HepG2 (cell line): Measurements from ENCODE around the gene COL27A1. TPM values are rescaled to one million over a fixed set of nuclear protein-coding genes. Genes with fewer than 3 reads are reported as not detected.

ENCODE experiments used
- AGO2 ChIP-seq: fragments of 200-400 bp; formaldehyde crosslinking; optimal IDR thresholded peaks from 2 replicates; pipeline ENCODE3; 2017; ENCODE audit warnings: mild to moderate bottlenecking, low read depth, low read length, moderate library complexity
- ARNT2 ChIP-seq: sonication (generic); formaldehyde crosslinking; IDR thresholded peaks from 2 replicates; pipeline ENCODE4 v1.8.0; 2022; ENCODE audit warnings: mild to moderate bottlenecking, low read depth, missing genetic modification reagents, moderate library complexity
- BRCA1 ChIP-seq: sonication (generic); formaldehyde crosslinking; IDR thresholded peaks from 2 replicates; pipeline ENCODE4 v1.4.0; 2020; ENCODE audit warnings: missing genetic modification reagents
- EED ChIP-seq: sonication (generic); formaldehyde crosslinking; IDR thresholded peaks from 2 replicates; pipeline ENCODE4 v1.5.0; 2020; ENCODE audit warnings: mild to moderate bottlenecking, missing genetic modification reagents
- EHMT2 ChIP-seq: fragments of 200-600 bp; sonication (generic); IDR thresholded peaks from 2 replicates; pipeline ENCODE4 v1.7.0; 2017; ENCODE audit warnings: antibody characterized with exemption, low read depth, low read length, borderline replicate concordance
- JARID2 ChIP-seq: sonication (generic); formaldehyde crosslinking; IDR thresholded peaks from 2 replicates; pipeline ENCODE4 v1.8.1; 2023; ENCODE audit warnings: missing genetic modification reagents, inconsistent platforms; ENCODE audit not compliant: insufficient replicate concordance
- NR2F6 ChIP-seq, 2 experiments: IDR thresholded peaks; 2 replicates each; pipeline ENCODE4 v1.6.1; 2016; ENCODE audit warnings: antibody characterized with exemption in 1 of 2, mild to moderate bottlenecking in 1 of 2
- ONECUT2 ChIP-seq: sonication (generic); formaldehyde crosslinking; IDR thresholded peaks from 2 replicates; pipeline ENCODE4 v1.4.0; 2020; ENCODE audit warnings: missing genetic modification reagents
- TEAD2 ChIP-seq: sonication (generic); formaldehyde crosslinking; IDR thresholded peaks from 2 replicates; pipeline ENCODE4 v1.9.0; 2021; ENCODE audit warnings: missing genetic modification reagents
- ZBED4 ChIP-seq: sonication (generic); formaldehyde crosslinking; IDR thresholded peaks from 2 replicates; pipeline ENCODE4 v1.4.0; 2020; ENCODE audit warnings: missing genetic modification reagents, borderline replicate concordance
- ZNF451 ChIP-seq: sonication (generic); formaldehyde crosslinking; IDR thresholded peaks from 2 replicates; pipeline ENCODE4 v1.5.0; 2020; ENCODE audit warnings: mild to moderate bottlenecking, missing genetic modification reagents
- ZNF546 ChIP-seq: sonication (generic); formaldehyde crosslinking; conservative IDR thresholded peaks from 2 replicates; pipeline ENCODE4 v1.8.1; 2023; ENCODE audit warnings: mild to moderate bottlenecking, missing genetic modification reagents
- ZNF550 ChIP-seq: sonication (generic); formaldehyde crosslinking; IDR thresholded peaks from 2 replicates; pipeline ENCODE4 v1.4.0; 2020; ENCODE audit warnings: mild to moderate bottlenecking, missing genetic modification reagents, borderline replicate concordance
- ZNF577 ChIP-seq: sonication (generic); formaldehyde crosslinking; IDR thresholded peaks from 2 replicates; pipeline ENCODE4 v1.4.0; 2020; ENCODE audit warnings: mild to moderate bottlenecking, low read depth, missing genetic modification reagents, borderline replicate concordance
- ZNF713 ChIP-seq: sonication (generic); formaldehyde crosslinking; IDR thresholded peaks from 2 replicates; pipeline ENCODE4 v1.4.0; 2020; ENCODE audit warnings: mild to moderate bottlenecking, missing genetic modification reagents
- ZNF720 ChIP-seq: sonication (generic); formaldehyde crosslinking; IDR thresholded peaks from 2 replicates; pipeline ENCODE4 v1.4.0; 2020; ENCODE audit warnings: missing genetic modification reagents
- ZSCAN9 ChIP-seq: IDR thresholded peaks from 2 replicates; pipeline ENCODE4 v1.6.1; 2016; ENCODE audit warnings: borderline replicate concordance
- polyA plus RNA-seq, 8 experiments: library from polyadenylated mRNA; depleted of rRNA in 3 of 8; stranded (reverse) in 7 of 8; unstranded in 1 of 8; fragments of >200 nt; fragmentation: Illumina TruSeq in 4 of 8; extraction: Trizol in 4 of 8; gene quantifications; 2 replicates each; pipeline versions ENCODE4 v1.2.1 to v1.2.3, GENCODE V29; 2011 to 2016; ENCODE audit warnings: low read depth in 4 of 8, missing spikeins in 1 of 8, mixed read lengths in 1 of 8; ENCODE audit not compliant: insufficient read depth in 1 of 8
- total RNA-seq, 5 experiments: library from RNA; depleted of rRNA; stranded (reverse); fragments of >200 nt; fragmentation: Illumina TruSeq; extraction: Trizol; gene quantifications; 2 replicates each; pipeline ENCODE4 v1.2.3, GENCODE V29; 2016; ENCODE audit warnings: low read depth in 1 of 5
- TF ChIP-seq, protein P1 (sequence below): sonication (generic); formaldehyde crosslinking; IDR thresholded peaks from 2 replicates; pipeline ENCODE4 v1.5.0; 2020; ENCODE audit warnings: missing genetic modification reagents
- TF ChIP-seq, protein P2 (sequence below): sonication (generic); formaldehyde crosslinking; IDR thresholded peaks from 2 replicates; pipeline ENCODE4 v1.4.0; 2020; ENCODE audit warnings: missing genetic modification reagents, borderline replicate concordance

Gene COL27A1
- total and polyA plus RNA-seq, 2 of the 13 experiments (the other 11 are each of a cell fraction or from before 2014, with no cell fraction given): 71.3 to 89.1 TPM

- TF ChIP-seq ZBED4: peak; percentile 56; the same call in 1 of the 2 replicates
- TF ChIP-seq ZNF720 (CRISPR knock-in tag): no peak
- no peak for TF ChIP-seq TEAD2 (CRISPR knock-in tag)
- TF ChIP-seq BRCA1 (CRISPR knock-in tag): no peak
- 0 out of 2 replicates have a peak, but pooled peaks have one; percentile 9 for TF ChIP-seq NR2F6 (IDR thresholded peaks at IDR 0.05)
- peak; percentile 60 for TF ChIP-seq NR2F6 (CRISPR knock-in tag; IDR thresholded peaks at IDR 0.05)
- no peak for TF ChIP-seq ZNF713 (CRISPR knock-in tag)
- TF ChIP-seq EED: no peak
- peak; percentile 89 for TF ChIP-seq AGO2
- TF ChIP-seq, protein P1, sequence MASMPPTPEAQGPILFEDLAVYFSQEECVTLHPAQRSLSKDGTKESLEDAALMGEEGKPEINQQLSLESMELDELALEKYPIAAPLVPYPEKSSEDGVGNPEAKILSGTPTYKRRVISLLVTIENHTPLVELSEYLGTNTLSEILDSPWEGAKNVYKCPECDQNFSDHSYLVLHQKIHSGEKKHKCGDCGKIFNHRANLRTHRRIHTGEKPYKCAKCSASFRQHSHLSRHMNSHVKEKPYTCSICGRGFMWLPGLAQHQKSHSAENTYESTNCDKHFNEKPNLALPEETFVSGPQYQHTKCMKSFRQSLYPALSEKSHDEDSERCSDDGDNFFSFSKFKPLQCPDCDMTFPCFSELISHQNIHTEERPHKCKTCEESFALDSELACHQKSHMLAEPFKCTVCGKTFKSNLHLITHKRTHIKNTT (CRISPR knock-in tag): no peak
- TF ChIP-seq ONECUT2 (CRISPR knock-in tag): no peak
- TF ChIP-seq ZNF451 (CRISPR knock-in tag): no peak
- no peak for TF ChIP-seq EHMT2
- TF ChIP-seq JARID2: no peak
- no peak for TF ChIP-seq ZNF577
- TF ChIP-seq ZSCAN9 (CRISPR knock-in tag): 0 out of 2 replicates have a peak, but pooled peaks have one; percentile 38
- no peak for TF ChIP-seq ZNF550 (CRISPR knock-in tag)
- no peak for TF ChIP-seq ZNF546
- TF ChIP-seq, protein P2, sequence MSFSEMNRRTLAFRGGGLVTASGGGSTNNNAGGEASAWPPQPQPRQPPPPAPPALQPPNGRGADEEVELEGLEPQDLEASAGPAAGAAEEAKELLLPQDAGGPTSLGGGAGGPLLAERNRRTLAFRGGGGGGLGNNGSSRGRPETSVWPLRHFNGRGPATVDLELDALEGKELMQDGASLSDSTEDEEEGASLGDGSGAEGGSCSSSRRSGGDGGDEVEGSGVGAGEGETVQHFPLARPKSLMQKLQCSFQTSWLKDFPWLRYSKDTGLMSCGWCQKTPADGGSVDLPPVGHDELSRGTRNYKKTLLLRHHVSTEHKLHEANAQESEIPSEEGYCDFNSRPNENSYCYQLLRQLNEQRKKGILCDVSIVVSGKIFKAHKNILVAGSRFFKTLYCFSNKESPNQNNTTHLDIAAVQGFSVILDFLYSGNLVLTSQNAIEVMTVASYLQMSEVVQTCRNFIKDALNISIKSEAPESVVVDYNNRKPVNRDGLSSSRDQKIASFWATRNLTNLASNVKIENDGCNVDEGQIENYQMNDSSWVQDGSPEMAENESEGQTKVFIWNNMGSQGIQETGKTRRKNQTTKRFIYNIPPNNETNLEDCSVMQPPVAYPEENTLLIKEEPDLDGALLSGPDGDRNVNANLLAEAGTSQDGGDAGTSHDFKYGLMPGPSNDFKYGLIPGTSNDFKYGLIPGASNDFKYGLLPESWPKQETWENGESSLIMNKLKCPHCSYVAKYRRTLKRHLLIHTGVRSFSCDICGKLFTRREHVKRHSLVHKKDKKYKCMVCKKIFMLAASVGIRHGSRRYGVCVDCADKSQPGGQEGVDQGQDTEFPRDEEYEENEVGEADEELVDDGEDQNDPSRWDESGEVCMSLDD (CRISPR knock-in tag): no peak
- no peak for TF ChIP-seq ARNT2 (CRISPR knock-in tag)
Observed at GRCh38 chr9:114163517-114163951, 8.2 kb downstream of the COL27A1 start (continued).
